Medulla oblongata (tissue), 1 donor: ENCODE measurements around the gene CLASP2.

Source experiments
- DNase-seq: peaks from one replicate; pipeline ENCODE4 v3.0.0-alpha.2; 2015; ENCODE audit errors: extremely low spot score

The CLASP2 gene

GRCh38 chr3:33636125-33636850 is 81.8 kb downstream of the CLASP2 start:
- DNase-seq, result peak; percentile 67

GRCh38 chr3:33634262-33634661 is 83.8 kb downstream of the CLASP2 start:
- DNase-seq, result no peak

GRCh38 chr3:33629219-33629618 is 88.8 kb downstream of the CLASP2 start:
- DNase-seq, result no peak

- no peak for DNase-seq
Observed at GRCh38 chr3:33624756-33625155, 93.3 kb downstream of the CLASP2 start.

- DNase-seq, result no peak
Observed at GRCh38 chr3:33613041-33613440, 105.0 kb downstream of the CLASP2 start.

- peak; percentile 12 for DNase-seq
Observed at GRCh38 chr3:33612607-33613006, 105.4 kb downstream of the CLASP2 start.

- DNase-seq, result no peak
Observed at GRCh38 chr3:33602829-33603228, 115.2 kb downstream of the CLASP2 start.

GRCh38 chr3:33597257-33597689 is 120.8 kb downstream of the CLASP2 start:
- no peak for DNase-seq

GRCh38 chr3:33592999-33593398 is 125.1 kb downstream of the CLASP2 start:
- no peak for DNase-seq

- no peak for DNase-seq
Observed at GRCh38 chr3:33590541-33590940, 127.5 kb downstream of the CLASP2 start.

GRCh38 chr3:33586402-33586801 is 131.7 kb downstream of the CLASP2 start:
- no peak for DNase-seq

- no peak for DNase-seq
Observed at GRCh38 chr3:33582234-33582633, 135.8 kb downstream of the CLASP2 start.

- no peak for DNase-seq
Observed at GRCh38 chr3:33581666-33582065, 136.4 kb downstream of the CLASP2 start.

GRCh38 chr3:33579840-33580239 is 138.2 kb downstream of the CLASP2 start:
- no peak for DNase-seq

GRCh38 chr3:33579178-33579510 is 138.9 kb downstream of the CLASP2 start:
- no peak for DNase-seq

- no peak for DNase-seq
Observed at GRCh38 chr3:33578325-33579177, 139.5 kb downstream of the CLASP2 start.

GRCh38 chr3:33577588-33577987 is 140.5 kb downstream of the CLASP2 start:
- DNase-seq, result no peak

GRCh38 chr3:33577173-33577572 is 140.9 kb downstream of the CLASP2 start:
- no peak for DNase-seq

GRCh38 chr3:33575311-33575710 is 142.7 kb downstream of the CLASP2 start:
- no peak for DNase-seq

- DNase-seq, result no peak
Observed at GRCh38 chr3:33557829-33558228, 160.2 kb downstream of the CLASP2 start.

GRCh38 chr3:33557279-33557678 is 160.8 kb downstream of the CLASP2 start:
- DNase-seq, result no peak

- no peak for DNase-seq
Observed at GRCh38 chr3:33547101-33547500, 171.0 kb downstream of the CLASP2 start.

- DNase-seq, result no peak
Observed at GRCh38 chr3:33544126-33544525, 173.9 kb downstream of the CLASP2 start.
